C4-2B (cell line): ENCODE results near the gene MORN1.

Experiments
- H3K27ac ChIP-seq: fragments of 450-650 bp; 2 replicates; pipeline ENCODE4 v1.5.1; 2017
- ZFX ChIP-seq: fragments of 450-650 bp; IDR thresholded peaks from 2 replicates; pipeline ENCODE4 v1.6.1; 2017
- TF ChIP-seq, protein P1 (sequence below): fragments of 450-650 bp; conservative IDR thresholded peaks from 2 replicates; pipeline ENCODE4 v1.5.1; 2017; ENCODE audit warnings: mild to moderate bottlenecking

Gene MORN1

DNA sequence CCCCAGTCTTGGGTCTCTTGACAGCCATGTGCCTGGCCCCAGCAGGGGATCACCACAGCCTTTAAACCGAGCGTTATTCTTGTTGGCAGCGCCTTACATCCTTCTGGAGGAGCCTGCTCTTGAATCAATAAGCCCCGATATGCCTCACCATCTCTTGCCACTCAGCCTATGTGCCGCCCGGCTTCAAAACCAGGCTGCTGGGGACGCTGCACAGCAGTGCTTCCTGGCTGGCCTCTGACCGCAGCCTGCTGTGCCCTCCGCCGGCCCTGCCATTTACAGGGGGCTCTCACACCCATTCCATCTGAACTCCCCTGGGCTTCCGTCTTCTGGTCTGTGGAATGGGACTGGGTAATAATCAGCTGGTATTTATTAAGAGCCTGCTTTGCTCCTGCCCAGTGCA is 24.0 kb upstream of the MORN1 start:
- H3K27ac ChIP-seq = peak overlapping the region; percentile 99
- TF ChIP-seq, protein P1, sequence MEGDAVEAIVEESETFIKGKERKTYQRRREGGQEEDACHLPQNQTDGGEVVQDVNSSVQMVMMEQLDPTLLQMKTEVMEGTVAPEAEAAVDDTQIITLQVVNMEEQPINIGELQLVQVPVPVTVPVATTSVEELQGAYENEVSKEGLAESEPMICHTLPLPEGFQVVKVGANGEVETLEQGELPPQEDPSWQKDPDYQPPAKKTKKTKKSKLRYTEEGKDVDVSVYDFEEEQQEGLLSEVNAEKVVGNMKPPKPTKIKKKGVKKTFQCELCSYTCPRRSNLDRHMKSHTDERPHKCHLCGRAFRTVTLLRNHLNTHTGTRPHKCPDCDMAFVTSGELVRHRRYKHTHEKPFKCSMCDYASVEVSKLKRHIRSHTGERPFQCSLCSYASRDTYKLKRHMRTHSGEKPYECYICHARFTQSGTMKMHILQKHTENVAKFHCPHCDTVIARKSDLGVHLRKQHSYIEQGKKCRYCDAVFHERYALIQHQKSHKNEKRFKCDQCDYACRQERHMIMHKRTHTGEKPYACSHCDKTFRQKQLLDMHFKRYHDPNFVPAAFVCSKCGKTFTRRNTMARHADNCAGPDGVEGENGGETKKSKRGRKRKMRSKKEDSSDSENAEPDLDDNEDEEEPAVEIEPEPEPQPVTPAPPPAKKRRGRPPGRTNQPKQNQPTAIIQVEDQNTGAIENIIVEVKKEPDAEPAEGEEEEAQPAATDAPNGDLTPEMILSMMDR = no peak
- TF ChIP-seq ZFX = no peak

DNA sequence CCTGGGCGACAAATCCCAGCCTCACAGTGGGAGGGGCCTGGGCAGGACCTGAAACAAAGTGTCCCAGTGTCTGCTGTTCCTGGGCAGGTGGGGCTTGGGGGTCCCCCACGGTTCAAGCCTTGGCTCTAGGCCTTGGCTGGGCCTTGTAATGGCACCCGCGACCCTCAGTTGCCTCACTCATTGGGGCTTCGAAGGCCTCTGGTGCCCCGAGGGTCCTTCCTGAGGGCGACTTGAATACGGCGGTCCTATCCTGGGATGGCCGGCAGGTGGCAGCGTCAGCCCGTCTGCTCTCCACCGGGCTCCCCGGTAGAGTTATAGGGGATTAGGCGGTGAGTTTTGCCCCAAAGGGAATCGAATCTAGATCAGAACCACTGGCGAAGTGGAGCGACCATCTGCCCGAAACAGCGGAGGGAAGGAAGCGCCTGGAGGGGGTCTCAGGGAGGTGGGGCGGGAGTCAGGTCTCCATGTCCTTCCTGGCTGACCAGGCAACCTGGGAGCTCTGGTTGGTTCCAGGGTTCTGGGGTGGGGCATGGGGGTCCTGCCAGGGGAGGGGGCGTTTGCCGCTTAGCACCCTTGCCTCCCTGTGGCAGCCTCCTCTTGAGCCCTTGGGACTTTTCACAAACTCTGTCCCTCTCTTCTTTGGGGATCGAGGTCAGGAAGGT is 23.1 kb upstream of the MORN1 start:
- H3K27ac ChIP-seq = peak overlapping the region; percentile 99
- TF ChIP-seq, protein P1 = peak; percentile 97
- no peak for TF ChIP-seq ZFX

DNA sequence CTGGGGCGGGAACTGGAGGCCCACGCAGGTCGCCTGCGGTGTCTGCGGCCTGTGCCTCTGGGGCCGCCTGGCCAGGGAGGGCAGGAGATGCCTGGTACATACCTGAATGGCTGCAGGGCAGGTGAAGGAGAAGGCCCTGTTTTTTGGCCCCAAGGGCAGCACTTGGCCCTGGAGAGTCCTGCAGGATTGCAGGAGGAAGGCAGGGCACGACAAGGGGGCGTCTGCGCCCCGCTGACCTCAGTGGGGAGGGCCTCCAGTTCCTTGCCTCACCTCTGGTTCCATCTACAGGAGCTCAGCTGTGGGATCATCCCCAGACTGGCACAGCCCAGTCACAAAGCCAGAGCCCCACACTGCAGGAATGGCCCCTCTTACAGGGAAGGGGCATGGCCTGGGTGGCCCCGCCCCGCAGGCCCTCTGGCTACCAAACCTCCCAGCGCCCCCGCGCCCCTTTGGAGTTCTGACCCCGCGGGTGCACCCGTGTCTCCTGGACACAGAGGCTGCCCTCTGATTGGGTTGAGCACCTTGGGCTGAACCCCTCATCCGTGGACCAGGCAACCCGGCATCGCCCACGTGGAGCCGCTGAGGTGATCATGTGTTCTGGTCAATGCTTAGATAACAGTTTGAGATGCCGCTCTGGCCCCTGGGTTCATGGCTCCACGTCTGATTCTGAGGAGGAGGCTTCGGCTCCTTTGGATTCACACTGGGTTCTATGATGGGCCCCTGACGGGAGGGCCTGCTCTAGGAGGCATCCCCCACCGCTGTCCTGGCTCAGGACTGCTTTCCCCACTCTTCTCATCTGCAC is 22.3 kb upstream of the MORN1 start:
- H3K27ac ChIP-seq = peak overlapping the region; percentile 99
- TF ChIP-seq ZFX = no peak
- TF ChIP-seq, protein P1 = no peak

DNA sequence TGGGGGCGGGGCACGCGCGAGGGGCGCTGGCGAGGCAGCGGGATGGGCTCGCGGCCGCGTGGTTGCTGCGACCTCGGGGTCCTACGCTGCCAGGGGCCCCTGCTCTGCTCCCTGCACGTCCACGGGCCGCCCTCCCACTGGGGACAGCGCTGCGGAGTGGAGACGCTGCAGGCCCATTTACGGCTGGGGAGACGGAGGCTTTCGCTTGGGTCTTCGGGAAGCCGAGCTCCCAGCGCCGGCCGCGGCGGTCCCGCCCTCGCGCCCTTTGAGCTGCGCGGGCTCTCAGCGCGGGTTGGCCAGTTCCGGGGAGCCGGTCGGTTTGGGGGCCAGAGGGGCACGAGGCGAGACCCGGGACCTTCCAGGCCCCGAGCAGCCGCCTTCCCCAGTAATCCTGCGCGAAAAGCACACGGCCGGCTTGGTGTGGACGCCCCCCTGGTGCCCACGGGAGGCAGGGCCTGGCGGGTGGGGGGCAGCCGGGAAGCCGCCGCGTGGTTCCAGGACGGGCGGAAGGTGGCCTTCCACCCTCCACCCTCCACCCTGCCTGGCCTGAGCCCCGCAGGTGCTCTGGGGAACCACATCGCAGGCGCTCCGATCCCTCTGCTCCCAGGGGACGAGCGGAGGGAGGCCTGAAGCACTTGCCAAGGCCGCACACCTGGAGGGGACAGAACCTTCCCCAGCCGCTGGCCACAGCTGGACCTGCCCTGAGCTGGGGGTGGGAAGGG is 21.6 kb upstream of the MORN1 start:
- peak overlapping the region; percentile 99 for H3K27ac ChIP-seq
- TF ChIP-seq ZFX = peak; percentile 57; the same call in 1 of the 2 replicates
- TF ChIP-seq, protein P1 = no peak; the same call in 1 of the 2 replicates

DNA sequence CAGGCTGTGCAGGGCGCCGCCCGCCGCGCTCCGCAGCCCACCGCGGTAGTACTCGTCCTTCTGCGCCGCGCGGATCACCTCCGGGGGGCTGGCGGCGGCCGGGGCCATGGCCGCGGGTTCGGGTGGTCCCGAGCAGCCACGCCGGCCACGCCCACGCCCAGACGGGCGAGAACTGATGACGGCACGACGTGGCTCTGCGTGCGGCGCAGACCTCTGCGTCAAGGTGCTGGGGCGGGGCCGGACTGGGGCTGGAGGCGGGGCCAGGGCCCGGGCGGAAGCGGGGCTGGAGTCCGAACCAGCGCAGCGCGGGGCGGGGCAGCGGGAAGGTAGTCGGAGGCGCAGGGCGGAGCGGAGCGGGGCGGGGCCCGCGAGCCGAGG is 21.0 kb upstream of the MORN1 start, which contains the start of gene PEX10:
Gene PEX10, minus strand, starts transcription at position 170 of the 378 bp plus-strand sequence. Its CDS starts 62 bp downstream, at position 108.
- peak within 1 kb of the TSS; percentile 99 for H3K27ac ChIP-seq
- TF ChIP-seq, protein P1 = no peak
- TF ChIP-seq ZFX = peak; percentile 63; the same call in 1 of the 2 replicates

DNA sequence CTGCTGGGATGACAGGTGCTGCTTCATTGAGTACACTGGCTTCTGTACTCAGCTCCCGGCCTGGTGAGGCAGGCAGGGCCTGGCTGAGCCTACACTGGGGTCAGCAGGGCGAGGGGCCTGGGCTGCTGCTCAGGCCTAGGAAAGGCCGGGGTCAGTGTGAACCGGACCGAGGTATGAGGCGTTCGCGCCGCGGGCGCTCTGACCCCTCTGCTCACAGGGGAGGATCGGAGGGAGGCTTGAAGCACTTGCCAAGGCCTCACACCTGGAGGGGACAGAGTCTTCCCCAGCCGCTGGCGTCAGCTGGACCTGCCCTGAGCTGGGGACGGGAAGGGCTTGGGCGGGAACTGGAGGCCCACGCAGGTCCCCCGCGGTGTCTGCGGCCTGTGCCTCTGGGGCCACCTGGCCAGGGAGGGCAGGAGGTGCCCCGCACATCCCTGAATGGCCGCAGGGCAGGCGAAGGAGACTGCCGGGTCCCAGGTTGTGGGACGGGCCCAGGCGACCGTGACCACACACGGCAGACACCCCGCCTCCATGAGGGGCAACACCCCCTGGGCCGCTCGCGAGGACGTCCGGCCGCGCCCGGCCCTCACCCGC is 20.5 kb upstream of the MORN1 start:
- H3K27ac ChIP-seq = peak overlapping the region; percentile 99
- TF ChIP-seq, protein P1 = no peak
- peak; percentile 93 for TF ChIP-seq ZFX
